Stimulated activated naive CD8-positive, alpha-beta T cell treated with anti-CD3 and anti-CD28 coated beads, Interleukin-15, Interleukin-2, amounts not matched to agents 100 ng/mL and 50 ng/mL, for 24 hours (primary cell): ENCODE results near the gene DSC3.
"Not testable (repeated sequence)": the region's sequence is repeated elsewhere in the genome, so short reads cannot be mapped to it uniquely, and the experiment has no call there.

Experiments used
- H3K27ac Mint-ChIP-seq: one replicate; pipeline ENCODE4 v1.8.0; 2021; ENCODE audit warnings: mild to moderate bottlenecking, mixed read lengths
- H3K27me3 Mint-ChIP-seq: one replicate; pipeline ENCODE4 v1.8.0; 2021; ENCODE audit warnings: mixed read lengths
- H3K36me3 Mint-ChIP-seq: one replicate; pipeline ENCODE4 v1.8.0; 2021; ENCODE audit warnings: low read depth, mixed read lengths
- H3K4me1 Mint-ChIP-seq: one replicate; pipeline ENCODE4 v1.8.0; 2021; ENCODE audit warnings: low read depth, mixed read lengths
- H3K4me3 Mint-ChIP-seq: one replicate; pipeline ENCODE4 v1.8.0; 2021; ENCODE audit warnings: mild to moderate bottlenecking, mixed read lengths
- H3K9me3 Mint-ChIP-seq: one replicate; pipeline ENCODE4 v1.8.0; 2021; ENCODE audit warnings: mixed read lengths

Gene DSC3

DNA sequence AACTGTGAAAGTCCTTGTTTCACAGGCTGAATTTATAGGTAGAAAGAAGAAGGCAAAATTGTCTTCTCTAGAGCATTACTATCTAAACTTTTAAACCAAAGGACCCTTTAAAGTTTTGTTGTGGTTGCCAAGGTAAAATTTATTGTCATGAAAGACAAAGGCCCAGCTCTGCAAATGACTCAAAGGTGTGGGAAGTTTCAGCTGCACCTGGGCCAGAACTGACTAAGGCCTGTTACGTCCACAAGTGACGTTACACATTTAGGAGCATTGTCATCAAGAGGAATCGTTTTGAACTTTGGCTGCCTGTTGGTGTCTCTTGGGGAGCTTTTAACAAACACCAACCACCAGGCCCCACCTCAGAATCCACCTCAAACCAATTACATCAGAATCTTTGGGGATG is 8.1 kb upstream of the DSC3 start:
- Mint-ChIP-seq H3K4me1 (no peaks in the 10 kb centered on the region), H3K27me3 (peaks cover 11% of the 10 kb centered on the region), H3K4me3 (no peak overlapping the region), H3K27ac (no peak overlapping the region), H3K36me3 (no peaks in the 10 kb centered on the region), H3K9me3 (peaks cover 7% of the 10 kb centered on the region)

DNA sequence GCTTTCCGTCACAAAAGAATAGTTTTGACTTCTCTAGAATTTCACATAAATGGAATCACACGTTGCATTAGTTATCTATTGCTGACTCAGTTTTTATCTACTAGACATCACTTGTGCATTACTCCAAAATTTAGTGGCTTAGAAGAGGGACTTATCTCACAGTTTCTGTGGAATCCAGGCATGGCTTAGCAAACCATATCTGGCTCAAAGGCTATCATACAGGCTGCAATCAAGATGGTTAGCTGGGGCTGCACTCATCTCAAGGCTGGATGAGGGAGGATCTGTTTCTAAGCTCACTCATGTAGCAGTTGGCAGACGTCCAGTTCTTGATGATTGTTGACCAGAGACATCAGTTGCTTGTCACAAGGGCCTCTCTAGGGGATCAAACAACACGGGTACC is 6.6 kb upstream of the DSC3 start:
- H3K4me3 Mint-ChIP-seq, result no peak overlapping the region
- H3K27ac Mint-ChIP-seq, result no peak overlapping the region
- peaks cover 7% of the 10 kb centered on the region for H3K9me3 Mint-ChIP-seq
- H3K36me3 Mint-ChIP-seq, result no peaks in the 10 kb centered on the region
- H3K27me3 Mint-ChIP-seq, result peaks cover 14% of the 10 kb centered on the region
- H3K4me1 Mint-ChIP-seq, result no peaks in the 10 kb centered on the region

DNA sequence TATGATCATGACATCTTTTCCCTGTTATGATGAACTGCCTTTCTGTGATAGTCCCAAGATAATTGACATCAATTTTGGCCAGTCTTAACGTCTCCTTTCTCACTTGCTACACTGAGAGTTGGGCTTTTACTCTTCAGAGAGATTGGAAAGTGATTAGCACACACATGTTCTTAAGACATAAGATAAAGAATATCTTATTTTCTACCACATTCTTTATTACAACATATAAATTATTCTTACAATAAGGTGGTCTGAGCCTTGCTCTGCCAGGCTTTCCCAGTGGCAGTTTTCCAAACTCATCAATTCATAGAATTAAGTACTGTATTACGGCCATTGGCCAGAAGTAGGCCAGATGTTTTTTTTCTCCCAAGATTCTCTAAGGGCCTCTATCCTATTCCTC is 5.7 kb upstream of the DSC3 start:
- H3K4me1 Mint-ChIP-seq, result no peaks in the 10 kb centered on the region
- peaks cover 23% of the 10 kb centered on the region for H3K27me3 Mint-ChIP-seq
- H3K27ac Mint-ChIP-seq, result no peak overlapping the region
- H3K9me3 Mint-ChIP-seq, result peaks cover 14% of the 10 kb centered on the region
- H3K36me3 Mint-ChIP-seq, result peaks cover 3% of the 10 kb centered on the region
- no peak overlapping the region for H3K4me3 Mint-ChIP-seq

DNA sequence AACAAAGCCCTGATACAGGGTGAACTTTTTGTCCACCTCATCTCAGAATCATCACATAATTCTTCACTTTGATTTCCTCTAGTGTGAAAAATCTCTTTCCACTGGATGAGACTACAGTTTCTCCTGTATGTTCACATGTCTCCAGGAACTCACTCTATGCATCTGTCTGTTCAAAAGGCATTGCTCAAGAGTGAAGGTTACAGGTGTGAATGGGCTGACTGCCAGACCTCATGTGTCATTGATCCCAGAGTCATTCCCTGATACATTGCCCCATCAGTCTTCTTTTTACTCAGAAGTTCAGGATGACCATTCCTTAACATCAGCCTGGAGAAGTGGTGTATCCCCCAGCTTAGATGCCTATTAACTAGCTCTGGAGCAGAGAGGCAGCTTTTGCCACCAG is 4.4 kb upstream of the DSC3 start:
- Mint-ChIP-seq H3K36me3 (peaks cover 5% of the 10 kb centered on the region), H3K4me3 (no peak overlapping the region), H3K9me3 (peaks cover 8% of the 10 kb centered on the region), H3K4me1 (peaks cover 4% of the 10 kb centered on the region), H3K27ac (no peak overlapping the region), H3K27me3 (peaks cover 30% of the 10 kb centered on the region)

- peaks cover 8% of the 10 kb centered on the region for H3K4me1 Mint-ChIP-seq
- H3K27me3 Mint-ChIP-seq, result peaks cover 44% of the 10 kb centered on the region
- no peak overlapping the region for H3K27ac Mint-ChIP-seq
- H3K36me3 Mint-ChIP-seq, result peaks cover 5% of the 10 kb centered on the region
- H3K4me3 Mint-ChIP-seq, result no peak overlapping the region
- H3K9me3 Mint-ChIP-seq, result peaks cover 9% of the 10 kb centered on the region
These were observed 3.1 kb upstream of the DSC3 start for GRCh38 chr18:31045599-31045998.

GRCh38 chr18:31044926-31045325 is 2.4 kb upstream of the DSC3 start:
- peaks cover 5% of the 10 kb centered on the region for H3K36me3 Mint-ChIP-seq
- H3K27ac Mint-ChIP-seq, result no peak overlapping the region
- no peak overlapping the region for H3K4me3 Mint-ChIP-seq
- H3K4me1 Mint-ChIP-seq, result peaks cover 8% of the 10 kb centered on the region
- H3K27me3 Mint-ChIP-seq, result peaks cover 50% of the 10 kb centered on the region
- H3K9me3 Mint-ChIP-seq, result peaks cover 13% of the 10 kb centered on the region

DNA sequence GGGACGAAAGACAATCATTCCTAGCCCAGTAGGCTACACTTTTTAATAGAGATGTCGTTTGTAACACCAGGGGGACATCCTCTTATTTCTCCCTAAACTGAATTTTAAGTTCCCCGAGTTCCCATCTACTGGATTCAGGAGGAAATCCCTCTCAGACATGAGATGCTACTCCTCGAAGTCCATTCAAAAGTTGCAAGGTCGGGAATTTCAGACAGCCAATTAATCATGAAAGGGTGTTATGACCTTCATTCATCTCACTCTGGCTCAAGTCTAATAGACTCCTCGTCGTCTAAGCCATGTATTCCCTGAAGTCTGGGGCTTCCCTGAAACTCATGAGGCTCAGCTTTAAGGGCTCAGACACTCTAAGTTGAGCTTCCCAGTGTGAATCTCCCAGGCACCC is 1.2 kb upstream of the DSC3 start:
- H3K27ac Mint-ChIP-seq, result no peak overlapping the region
- no peak overlapping the region for H3K4me3 Mint-ChIP-seq
- peaks cover 8% of the 10 kb centered on the region for H3K4me1 Mint-ChIP-seq
- peaks cover 5% of the 10 kb centered on the region for H3K36me3 Mint-ChIP-seq
- H3K9me3 Mint-ChIP-seq, result peaks cover 15% of the 10 kb centered on the region
- peaks cover 60% of the 10 kb centered on the region for H3K27me3 Mint-ChIP-seq

- Mint-ChIP-seq H3K27me3 (peaks cover 67% of the 10 kb centered on the region), H3K4me1 (peaks cover 8% of the 10 kb centered on the region), H3K36me3 (peaks cover 5% of the 10 kb centered on the region), H3K27ac (no peak overlapping the region), H3K9me3 (peaks cover 15% of the 10 kb centered on the region), H3K4me3 (peak overlapping the region; percentile 62)
These were observed 497 bp downstream of the DSC3 start for GRCh38 chr18:31042084-31042405.

DNA sequence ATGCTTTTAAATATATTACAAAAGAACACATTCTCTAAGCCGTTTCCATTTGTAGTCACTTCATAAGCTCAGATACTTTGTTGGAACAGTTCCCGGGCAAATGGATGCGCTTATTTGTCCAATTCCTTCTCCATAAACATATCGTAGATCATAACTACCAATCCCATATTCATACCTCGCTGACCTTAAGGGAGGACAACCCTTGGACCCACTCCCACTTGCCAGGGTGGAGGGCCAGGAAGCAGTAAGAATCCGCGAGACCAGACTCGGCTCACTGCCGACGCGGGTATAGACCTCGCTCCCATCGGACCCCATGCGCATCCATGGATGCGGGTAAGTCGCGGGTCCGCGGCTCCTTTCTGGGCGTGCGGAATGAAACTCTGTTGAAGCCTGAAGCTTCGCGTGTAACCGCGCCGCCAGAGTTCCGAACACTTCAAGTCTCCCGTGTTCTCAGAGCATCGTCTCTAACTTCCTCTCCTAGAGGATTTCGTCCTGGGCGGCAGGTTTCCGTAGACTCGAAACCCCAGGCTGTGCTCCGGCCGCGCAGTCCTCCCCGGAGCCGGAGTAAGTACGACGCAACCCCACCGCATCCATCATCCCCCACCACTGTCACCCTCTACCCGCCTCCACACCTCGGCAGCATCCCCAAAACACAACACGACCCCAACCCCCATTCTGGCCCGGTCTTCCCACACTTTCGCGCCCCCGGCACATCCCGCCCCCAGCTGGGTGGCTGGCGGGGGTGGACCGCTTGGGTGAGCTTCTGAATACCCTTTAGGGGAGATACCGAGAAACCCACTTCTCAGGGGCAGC is 1.1 kb downstream of the DSC3 start:
- Mint-ChIP-seq H3K4me1 (peaks cover 8% of the 10 kb centered on the region), H3K9me3 (peaks cover 15% of the 10 kb centered on the region), H3K36me3 (peaks cover 5% of the 10 kb centered on the region), H3K27ac (no peak overlapping the region), H3K27me3 (peaks cover 64% of the 10 kb centered on the region), H3K4me3 (peak overlapping the region; percentile 62)

GRCh38 chr18:31040686-31041270 is 1.8 kb downstream of the DSC3 start:
- peaks cover 8% of the 10 kb centered on the region for H3K4me1 Mint-ChIP-seq
- peak overlapping the region; percentile 62 for H3K4me3 Mint-ChIP-seq
- H3K9me3 Mint-ChIP-seq, result peaks cover 15% of the 10 kb centered on the region
- peaks cover 5% of the 10 kb centered on the region for H3K36me3 Mint-ChIP-seq
- peaks cover 61% of the 10 kb centered on the region for H3K27me3 Mint-ChIP-seq
- H3K27ac Mint-ChIP-seq, result no peak overlapping the region

- H3K4me3 Mint-ChIP-seq, result no peak overlapping the region
These were observed 3.1 kb downstream of the DSC3 start for GRCh38 chr18:31039426-31039825.

GRCh38 chr18:31037686-31038085 is 4.9 kb downstream of the DSC3 start:
- H3K36me3 Mint-ChIP-seq, result not testable (repeated sequence)

More at GRCh38 chr18:31039426-31039825, 3.1 kb downstream of the DSC3 start:
- H3K9me3 Mint-ChIP-seq, result peaks cover 15% of the 10 kb centered on the region
- H3K27me3 Mint-ChIP-seq, result peaks cover 56% of the 10 kb centered on the region
- peaks cover 5% of the 10 kb centered on the region for H3K36me3 Mint-ChIP-seq
- peaks cover 8% of the 10 kb centered on the region for H3K4me1 Mint-ChIP-seq
- no peak overlapping the region for H3K27ac Mint-ChIP-seq

GRCh38 chr18:31034541-31034940 is 8.0 kb downstream of the DSC3 start:
- Mint-ChIP-seq H3K27me3 (peaks cover 13% of the 10 kb centered on the region), H3K36me3 (no peaks in the 10 kb centered on the region), H3K9me3 (peaks cover 3% of the 10 kb centered on the region)

More at GRCh38 chr18:31037686-31038085, 4.9 kb downstream of the DSC3 start:
- H3K27ac Mint-ChIP-seq, H3K9me3 Mint-ChIP-seq, H3K4me1 Mint-ChIP-seq, H3K4me3 Mint-ChIP-seq: not testable (repeated sequence)
- H3K27me3 Mint-ChIP-seq, result peaks cover 40% of the 10 kb centered on the region

DNA sequence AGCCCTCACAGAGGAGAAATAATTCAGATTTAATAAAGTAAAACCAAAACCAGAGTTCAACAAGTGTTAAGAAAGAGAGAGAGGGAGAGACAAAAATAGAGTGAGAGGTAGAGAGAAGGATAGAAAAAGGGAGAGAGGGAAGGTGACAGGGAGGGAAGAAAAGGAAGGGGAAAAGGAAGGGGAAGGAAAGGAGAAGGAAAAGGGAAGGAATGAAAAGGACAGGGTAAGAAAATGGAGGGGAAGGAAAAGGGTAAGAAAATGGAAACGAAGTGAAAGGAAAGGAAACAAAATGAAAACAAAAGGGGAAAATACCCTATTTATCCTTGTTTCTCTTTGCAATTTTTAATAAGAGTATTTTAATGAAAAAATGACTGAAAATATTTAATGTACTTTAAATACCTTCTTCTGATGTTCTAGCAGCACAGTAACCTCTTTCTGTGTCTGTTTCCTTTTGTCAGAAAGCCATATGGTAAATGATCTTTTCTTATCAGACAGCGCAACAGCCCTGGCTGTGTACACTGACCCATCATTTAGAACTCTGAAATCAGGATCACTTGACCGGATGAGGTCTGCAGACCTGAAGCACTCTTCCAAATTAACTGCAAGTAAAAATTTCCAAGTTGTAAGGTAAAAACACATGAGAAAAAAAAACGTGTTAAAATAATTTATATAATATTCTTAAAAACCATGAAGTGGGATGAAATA is 11.8 kb downstream of the DSC3 start:
- no peaks in the 10 kb centered on the region for H3K4me1 Mint-ChIP-seq
- no peaks in the 10 kb centered on the region for H3K27me3 Mint-ChIP-seq
- H3K9me3 Mint-ChIP-seq, result peaks cover 3% of the 10 kb centered on the region
- H3K4me3 Mint-ChIP-seq, result no peak overlapping the region
- H3K36me3 Mint-ChIP-seq, result no peaks in the 10 kb centered on the region
- no peak overlapping the region for H3K27ac Mint-ChIP-seq

More at GRCh38 chr18:31034541-31034940, 8.0 kb downstream of the DSC3 start:
- Mint-ChIP-seq H3K27ac (no peak overlapping the region), H3K4me1 (no peaks in the 10 kb centered on the region), H3K4me3 (no peak overlapping the region)

DNA sequence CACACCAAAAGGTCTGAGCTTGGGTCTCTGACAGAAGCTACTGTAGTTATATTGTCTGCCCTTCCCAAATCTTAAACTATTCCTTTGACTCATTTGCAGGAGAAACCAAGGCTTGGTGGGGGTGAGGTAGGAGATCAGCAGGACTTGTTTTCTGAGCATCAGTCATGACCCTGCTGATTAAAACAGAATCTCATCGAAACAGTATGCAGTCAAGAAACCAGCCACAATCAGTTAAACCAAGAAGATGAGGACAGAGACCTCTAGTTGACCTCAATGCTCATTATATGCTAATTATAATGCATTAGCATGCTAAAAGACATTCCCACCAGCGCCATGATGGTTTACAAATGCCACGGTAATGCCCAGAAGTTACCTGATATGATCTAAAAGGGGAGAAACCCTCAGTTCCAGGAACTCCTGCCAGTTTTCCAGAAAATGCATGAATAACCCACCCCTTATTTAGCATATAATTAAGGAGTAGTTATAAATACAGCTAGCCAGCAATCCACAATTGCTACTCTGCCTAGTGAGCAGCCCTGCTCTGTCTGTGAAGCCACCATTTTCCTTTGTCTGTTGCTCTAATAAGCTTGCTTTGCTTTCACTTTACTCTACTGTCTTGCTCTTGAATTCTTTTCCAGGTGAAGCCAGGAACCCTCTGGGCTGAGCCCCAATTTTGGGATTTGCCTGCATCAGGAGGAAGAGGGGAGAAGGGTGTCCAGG is 26.7 kb downstream of the DSC3 start:
- H3K36me3 Mint-ChIP-seq, result no peaks in the 10 kb centered on the region
- H3K27ac Mint-ChIP-seq, result no peak overlapping the region
- H3K4me1 Mint-ChIP-seq, result no peaks in the 10 kb centered on the region
- no peaks in the 10 kb centered on the region for H3K27me3 Mint-ChIP-seq
- no peaks in the 10 kb centered on the region for H3K9me3 Mint-ChIP-seq
- no peak overlapping the region for H3K4me3 Mint-ChIP-seq
